GM12891 (cell line): ENCODE data around the gene TAAR1.

Experiments
- PAX5 ChIP-seq: IDR thresholded peaks from 2 replicates; pipeline ENCODE4 v1.6.1; 2011; ENCODE audit warnings: low read length, moderate library complexity, mild to moderate bottlenecking; ENCODE audit not compliant: insufficient read depth, severe bottlenecking
- POLR2A ChIP-seq: IDR thresholded peaks from 2 replicates; pipeline ENCODE4 v1.6.1; 2011; ENCODE audit warnings: low read depth, low read length, control low read depth
- POLR2AphosphoS5 ChIP-seq: IDR thresholded peaks from 2 replicates; pipeline ENCODE4 v1.6.1; 2011; ENCODE audit warnings: low read depth, low read length, control low read depth
- SPI1 ChIP-seq: IDR thresholded peaks from 2 replicates; pipeline ENCODE4 v1.6.1; 2011; ENCODE audit warnings: low read depth, low read length, control low read depth
- TAF1 ChIP-seq: IDR thresholded peaks from 2 replicates; pipeline ENCODE4 v1.6.1; 2011; ENCODE audit warnings: low read depth, low read length, control low read depth

DNA sequence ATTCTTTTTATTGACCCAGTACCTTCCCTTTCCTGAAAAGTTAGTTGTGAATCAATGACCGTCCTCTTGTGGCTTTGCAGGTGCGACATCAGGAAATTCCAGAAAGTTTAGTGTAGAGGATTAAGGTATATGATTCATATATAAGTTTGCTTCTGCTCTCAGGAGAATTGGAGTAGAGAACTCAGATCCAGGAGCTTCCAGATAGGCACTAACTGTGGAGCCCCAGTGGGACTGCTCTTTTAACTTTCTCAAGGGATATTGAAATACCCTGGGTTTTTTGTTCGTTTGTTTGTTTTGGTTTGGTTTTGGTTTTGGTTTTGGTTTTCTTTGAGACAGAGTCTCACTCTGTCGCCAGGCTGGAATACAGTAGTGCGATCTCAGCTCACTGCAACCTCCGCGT is 44.4 kb downstream of the TAAR1 start:
- TF ChIP-seq POLR2AphosphoS5 (no peak), POLR2A (no peak), TAF1 (no peak), PAX5 (no peak), SPI1 (no peak)
